IMR-90 (cell line): ENCODE results near the gene PSMB2. TPM values are rescaled to one million over a fixed set of nuclear protein-coding genes. Genes with fewer than 3 reads are reported as not detected.
A peak's percentile ranks its signal among the peaks of the same experiment; 100 is the strongest.

Experiments
- ATAC-seq: fragments of 200-7000 bp; cut with Tn5 transposase; 2 replicates; pipeline ENCODE4 v1.9.1; 2020; ENCODE audit warnings: low read depth, mild to moderate bottlenecking, moderate library complexity
- BruUV-seq: library from RNA; stranded (reverse); fragments of 400-500 nt; replicated peaks from 2 replicates; lab custom pipeline; 2021; lab: Mats Ljungman, UMichigan
- CTCF ChIA-PET: fragments of 300-600 bp; formaldehyde crosslinking; extraction: SDS; loops from one replicate; lab custom pipeline; 2021; ENCODE audit warnings: antibody characterized with exemption; lab: Yijun Ruan, JAX
- POLR2A ChIA-PET: fragments of 300-600 bp; sonication (Branson Sonifier 250); formaldehyde crosslinking; loops from one replicate; lab custom pipeline; 2022; ENCODE audit warnings: antibody characterized with exemption; ENCODE audit not compliant: unreplicated experiment; lab: Charles Lee
- DNase-seq: peaks from one replicate; pipeline ENCODE4 v3.0.0; 2013
- H2AFZ ChIP-seq: replicated peaks from 2 replicates; pipeline ENCODE3; 2013; ENCODE audit warnings: low read length, mild to moderate bottlenecking; ENCODE audit not compliant: poor library complexity
- H2AK5ac ChIP-seq: 2 replicates; pipeline ENCODE4 v1.6.1; 2013; ENCODE audit warnings: low read depth, low read length, inconsistent platforms
- H2AK9ac ChIP-seq: replicated peaks from 2 replicates; pipeline ENCODE3; 2013; ENCODE audit warnings: mild to moderate bottlenecking, low read depth, low read length, moderate library complexity; ENCODE audit not compliant: poor library complexity
- H2BK120ac ChIP-seq: 2 replicates; pipeline ENCODE4 v1.6.1; 2013; ENCODE audit warnings: low read depth, low read length, inconsistent platforms
- H2BK15ac ChIP-seq: 3 replicates; pipeline ENCODE4 v1.6.1; 2013; ENCODE audit warnings: low read depth, low read length, inconsistent platforms
- H2BK20ac ChIP-seq: 2 replicates; pipeline ENCODE4 v1.6.1; 2013; ENCODE audit warnings: low read depth, mild to moderate bottlenecking, inconsistent platforms, low read length, moderate library complexity
- H2BK5ac ChIP-seq: 2 replicates; pipeline ENCODE4 v1.6.1; 2013; ENCODE audit warnings: mild to moderate bottlenecking, low read depth, low read length, inconsistent platforms; ENCODE audit not compliant: poor library complexity, severe bottlenecking
- H3K14ac ChIP-seq: replicated peaks from 2 replicates; pipeline ENCODE4 v1.6.1; 2013; ENCODE audit warnings: low read depth, low read length, inconsistent platforms
- H3K18ac ChIP-seq: 2 replicates; pipeline ENCODE4 v1.6.1; 2013; ENCODE audit warnings: low read depth, low read length, control low read depth
- H3K23ac ChIP-seq: 2 replicates; pipeline ENCODE4 v1.6.1; 2013; ENCODE audit warnings: low read depth, low read length, inconsistent platforms
- H3K27ac ChIP-seq: 2 replicates; pipeline ENCODE4 v1.5.1; 2013; ENCODE audit warnings: mild to moderate bottlenecking, control low read depth, low read length; ENCODE audit not compliant: insufficient read depth
- H3K27me3 ChIP-seq: 2 replicates; pipeline ENCODE4 v1.6.1; 2013; ENCODE audit warnings: low read length; ENCODE audit not compliant: control insufficient read depth, insufficient read depth
- H3K36me3 ChIP-seq: 2 replicates; pipeline ENCODE4 v1.6.1; 2013; ENCODE audit warnings: low read length, mixed read lengths; ENCODE audit not compliant: control insufficient read depth, insufficient read depth
- H3K4ac ChIP-seq: 2 replicates; pipeline ENCODE4 v1.6.1; 2013; ENCODE audit warnings: low read depth, low read length, inconsistent platforms
- H3K4me1 ChIP-seq: 2 replicates; pipeline ENCODE4 v1.6.1; 2013; ENCODE audit warnings: low read length, mixed read lengths; ENCODE audit not compliant: control insufficient read depth, insufficient read depth
- H3K4me2 ChIP-seq: 2 replicates; pipeline ENCODE4 v1.6.1; 2013; ENCODE audit warnings: low read depth, mild to moderate bottlenecking, control low read depth, low read length, moderate library complexity
- H3K4me3 ChIP-seq: 2 replicates; pipeline ENCODE4 v1.5.1; 2013; ENCODE audit warnings: low read depth, mild to moderate bottlenecking, control low read depth, low read length, moderate library complexity; ENCODE audit not compliant: insufficient read depth
- H3K56ac ChIP-seq: 2 replicates; pipeline ENCODE4 v1.6.1; 2013; ENCODE audit warnings: low read length, inconsistent platforms; ENCODE audit not compliant: insufficient read depth; ENCODE audit errors: extremely low read depth
- H3K79me1 ChIP-seq, 2 experiments: 2 replicates each; pipeline ENCODE4 v1.6.1; 2013; ENCODE audit warnings: low read length in 2 of 2, inconsistent platforms in 1 of 2, low read depth in 1 of 2
- H3K9ac ChIP-seq: 2 replicates; pipeline ENCODE4 v1.6.1; 2013; ENCODE audit warnings: low read depth, low read length, control low read depth
- H3K9me1 ChIP-seq: 2 replicates; pipeline ENCODE4 v1.6.1; 2013; ENCODE audit warnings: low read length, inconsistent platforms; ENCODE audit not compliant: insufficient read depth
- H3K9me3 ChIP-seq: 2 replicates; pipeline ENCODE4 v1.6.1; 2013; ENCODE audit warnings: low read length; ENCODE audit not compliant: control insufficient read depth, insufficient read depth
- H4K20me1 ChIP-seq: 2 replicates; pipeline ENCODE4 v1.6.1; 2013; ENCODE audit warnings: low read length, inconsistent platforms; ENCODE audit not compliant: insufficient read depth
- H4K5ac ChIP-seq: 2 replicates; pipeline ENCODE4 v1.6.1; 2013; ENCODE audit warnings: mild to moderate bottlenecking, low read depth, low read length, control low read depth
- H4K8ac ChIP-seq, 2 experiments: 2 replicates each; pipeline ENCODE4 v1.6.1; 2013; ENCODE audit warnings: low read depth in 2 of 2, low read length in 2 of 2, control low read depth in 1 of 2, inconsistent platforms in 1 of 2
- H4K91ac ChIP-seq: 2 replicates; pipeline ENCODE4 v1.6.1; 2013; ENCODE audit warnings: low read depth, low read length, inconsistent platforms; ENCODE audit not compliant: insufficient read depth
- CEBPB ChIP-seq: IDR thresholded peaks from 2 replicates; pipeline ENCODE4 v1.6.1; 2012; ENCODE audit warnings: low read depth, low read length, improper control_type of control experiment
- ELK1 ChIP-seq: fragments of 150-350 bp; IDR thresholded peaks from 2 replicates; pipeline ENCODE4 v1.6.1; 2016; ENCODE audit warnings: low read depth, mild to moderate bottlenecking, low read length, moderate library complexity, borderline replicate concordance
- RAD21 ChIP-seq: IDR thresholded peaks from 2 replicates; pipeline ENCODE4 v1.6.1; 2012; ENCODE audit warnings: low read length, improper control_type of control experiment
- RCOR1 ChIP-seq: IDR thresholded peaks from 2 replicates; pipeline ENCODE4 v1.6.1; 2012; ENCODE audit warnings: mild to moderate bottlenecking, low read length, improper control_type of control experiment; ENCODE audit not compliant: insufficient replicate concordance
- SMC3 ChIP-seq: fragments of 150-350 bp; IDR thresholded peaks from 2 replicates; pipeline ENCODE4 v1.6.1; 2016; ENCODE audit warnings: low read depth, mild to moderate bottlenecking, antibody characterized with exemption, low read length, moderate library complexity
- WGBS, 2 experiments: methylation state at CpG; one replicate each; pipeline versions ENCODE4 v1.1.5 to v1.1.7; 2013; ENCODE audit warnings: missing lambda C conversion rate in 2 of 2; ENCODE audit not compliant: insufficient read length in 1 of 2; ENCODE audit errors: extremely low coverage in 2 of 2; 5-methylcytosine and 5-hydroxymethylcytosine counted together
- dilution Hi-C: fragments of 300-500 bp; cut with HindIII; formaldehyde crosslinking; loops from one replicate; pipeline ENCODE4 v1.14.3; 2018; ENCODE audit warnings: low sequenced_read_pairs; ENCODE audit not compliant: unreplicated experiment
- in situ Hi-C: fragments of 300-500 bp; cut with MboI; formaldehyde crosslinking; loops from 3 replicates; pipeline ENCODE4 v1.14.3; 2019; ENCODE audit warnings: low sequenced_read_pairs, inconsistent platforms, mixed read lengths
- intact Hi-C: fragments of 100-400 bp; cut with micrococcal nuclease; formaldehyde crosslinking; loops from 2 replicates; pipeline ENCODE4 v1.10.0; 2022
- polyA plus RNA-seq, 3 experiments: library from polyadenylated mRNA; depleted of rRNA; stranded (reverse); fragments of >200 nt; gene quantifications; 2 replicates each; pipeline ENCODE4 v1.2.3, GENCODE V29; 2012; ENCODE audit warnings: low replicate concordance in 1 of 3
- total RNA-seq: library from RNA; depleted of rRNA; stranded (reverse); fragments of >200 nt; gene quantifications from 2 replicates; pipeline ENCODE4 v1.2.3, GENCODE V29; 2012

PSMB2 gene
- total and polyA plus RNA-seq, 2 of the 4 experiments (the other 2 are of a cell fraction) = 23.8 to 86.2 TPM

DNA sequence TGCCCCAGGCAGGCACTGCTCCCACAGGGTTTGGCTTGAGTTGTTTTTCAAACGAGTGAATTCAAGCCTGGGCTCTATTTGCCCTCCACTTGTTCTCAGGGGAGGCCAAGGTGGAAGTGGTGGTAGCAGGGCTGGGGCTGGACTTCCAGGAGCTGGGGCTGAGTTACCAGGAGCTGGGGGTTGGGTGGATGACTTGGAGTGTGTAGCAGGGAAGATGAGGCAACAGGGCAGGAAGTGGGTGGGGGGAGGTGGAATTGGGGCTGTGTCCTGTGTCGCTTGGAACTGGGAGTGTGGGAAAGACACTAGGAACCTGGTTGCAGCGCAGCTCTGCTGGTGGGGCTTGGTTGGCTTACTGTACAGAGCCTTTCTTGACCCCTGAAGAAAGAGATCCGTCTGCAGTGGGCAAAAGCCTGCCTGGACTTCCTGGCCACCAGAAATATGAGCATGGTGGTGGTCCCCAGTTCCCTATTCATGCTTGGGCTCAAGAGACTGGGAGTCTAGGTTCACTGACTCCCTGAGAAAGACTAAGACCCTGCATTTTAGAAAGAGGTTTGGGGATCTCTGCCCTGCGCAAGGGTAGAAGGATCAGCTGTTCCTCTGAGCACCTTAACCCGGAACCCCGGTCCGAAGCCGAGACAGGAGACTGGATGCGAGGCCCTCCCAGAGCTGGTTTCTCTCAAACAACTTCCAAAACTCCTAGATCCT is 65.1 kb downstream of the PSMB2 start:
- H3K9me3 ChIP-seq = no peaks in the 10 kb centered on the region
- H2AFZ ChIP-seq = no peak overlapping the region
- ATAC-seq (no peak), DNase-seq (peak; percentile 26)
- CTCF ChIA-PET = interaction anchor here (0.8 kb wide), 1 partner anchor 139 kb away, joined by 3 read pairs; no protein-coding TSS in a partner anchor
- H3K27me3 ChIP-seq = peaks cover 51% of the 10 kb centered on the region
- H3K56ac ChIP-seq = no peak overlapping the region
- BruUV-seq = no TSS peak
- no peak overlapping the region for H3K4me3 ChIP-seq
- no peak for TF ChIP-seq SMC3
- peak; percentile 54; the same call in 1 of the 2 replicates for TF ChIP-seq CEBPB
- TF ChIP-seq RCOR1 = no peak
- no peak for TF ChIP-seq ELK1
- no peak for TF ChIP-seq RAD21
- no peaks in the 10 kb centered on the region for H3K36me3 ChIP-seq
- no peak overlapping the region for H3K4me2 ChIP-seq
- H3K23ac ChIP-seq = no peak overlapping the region
- H4K5ac ChIP-seq = no peak overlapping the region
- no peak overlapping the region for H2BK20ac ChIP-seq
- no peak overlapping the region for H3K14ac ChIP-seq
- dilution Hi-C loops (no loop called here), intact Hi-C loops (no loop called here), in situ Hi-C loops (no loop called here)
- no peaks in the 10 kb centered on the region for H3K9me1 ChIP-seq
- no peak overlapping the region for H2BK120ac ChIP-seq
- no peak overlapping the region for H3K18ac ChIP-seq
- H4K8ac ChIP-seq = no peak overlapping the region
- no peak overlapping the region for H3K4ac ChIP-seq
- H3K79me1 ChIP-seq = no peaks in the 10 kb centered on the region
- no peak overlapping the region for H3K27ac ChIP-seq
- H2BK5ac ChIP-seq = no peak overlapping the region
- no peak overlapping the region for H4K91ac ChIP-seq
- POLR2A ChIA-PET = no interaction called here
- WGBS, 2 experiments = 63% methylated on average over 8 of the region's 10 CpGs; no CpG with 5 or more reads in 1 of the 2 experiments
- H3K9ac ChIP-seq = no peak overlapping the region
- no peaks in the 10 kb centered on the region for H4K20me1 ChIP-seq
- H2AK5ac ChIP-seq = no peak overlapping the region
- peaks cover 1% of the 10 kb centered on the region; the same call in 1 of the 2 replicates for H3K4me1 ChIP-seq
- H2AK9ac ChIP-seq = peak overlapping the region; percentile 9
- no peak overlapping the region for H2BK15ac ChIP-seq
